Limb (tissue), 2 donors: ENCODE results near the gene OLFML3.
"Not testable (repeated sequence)": the region's sequence is repeated elsewhere in the genome, so short reads cannot be mapped to it uniquely, and the experiment has no call there.

Source experiments
- DNase-seq, 2 donors: peaks; one replicate each; pipeline ENCODE4 v3.0.0-alpha.2; 2016; ENCODE audit errors: extremely low spot score in 2 of 2

The OLFML3 gene

GRCh38 chr1:113990961-113991360 is 11.7 kb downstream of the OLFML3 start:
- no peak for DNase-seq

GRCh38 chr1:113991467-113991997 is 12.3 kb downstream of the OLFML3 start:
- DNase-seq: no peak

- no peak for DNase-seq
These were observed 13.8 kb downstream of the OLFML3 start for GRCh38 chr1:113993072-113993471.

- no peak for DNase-seq
These were observed 14.5 kb downstream of the OLFML3 start for GRCh38 chr1:113993766-113994165.

- no peak for DNase-seq
These were observed 16.1 kb downstream of the OLFML3 start for GRCh38 chr1:113995382-113995781.

GRCh38 chr1:113998361-113998760 is 19.1 kb downstream of the OLFML3 start:
- DNase-seq: no peak

- DNase-seq: no peak
These were observed 20.0 kb downstream of the OLFML3 start for GRCh38 chr1:113999233-113999632.

- DNase-seq: no peak
These were observed 20.5 kb downstream of the OLFML3 start for GRCh38 chr1:113999799-114000198.

GRCh38 chr1:114000406-114000805 is 21.1 kb downstream of the OLFML3 start:
- DNase-seq: no peak

GRCh38 chr1:114002492-114003239 is 23.4 kb downstream of the OLFML3 start:
- no peak for DNase-seq

GRCh38 chr1:114003431-114003830 is 24.2 kb downstream of the OLFML3 start:
- no peak for DNase-seq

GRCh38 chr1:114006825-114007224 is 27.6 kb downstream of the OLFML3 start:
- not testable (repeated sequence) for DNase-seq

- DNase-seq: no peak
These were observed 29.2 kb downstream of the OLFML3 start for GRCh38 chr1:114008480-114008941.

GRCh38 chr1:114008993-114009392 is 29.7 kb downstream of the OLFML3 start:
- no peak for DNase-seq

GRCh38 chr1:114009393-114009792 is 30.1 kb downstream of the OLFML3 start:
- DNase-seq: no peak

GRCh38 chr1:114010433-114011184 is 31.3 kb downstream of the OLFML3 start:
- no peak for DNase-seq

- DNase-seq: no peak
These were observed 32.5 kb downstream of the OLFML3 start for GRCh38 chr1:114011796-114012195.

- no peak for DNase-seq
These were observed 35.8 kb downstream of the OLFML3 start for GRCh38 chr1:114015075-114015474.

GRCh38 chr1:114019724-114020123 is 40.5 kb downstream of the OLFML3 start:
- not testable (repeated sequence) for DNase-seq

GRCh38 chr1:114021665-114022099 is 42.4 kb downstream of the OLFML3 start:
- no peak for DNase-seq

GRCh38 chr1:114022877-114023276 is 43.6 kb downstream of the OLFML3 start:
- no peak for DNase-seq

- no peak for DNase-seq
These were observed 44.1 kb downstream of the OLFML3 start for GRCh38 chr1:114023377-114023776.
